H1 (cell line): ENCODE results near the gene SPDEF.

Source experiments
- CTCF ChIP-seq, 3 experiments: IDR thresholded peaks; 1 replicate in 2 of 3; 2 replicates in 1 of 3; pipeline versions ENCODE4 v1.5.1 to v1.6.1; 2011; ENCODE audit warnings: low read length in 3 of 3, mild to moderate bottlenecking in 3 of 3, inconsistent platforms in 2 of 3, low read depth in 1 of 3, moderate library complexity in 1 of 3; ENCODE audit not compliant: insufficient read depth in 1 of 3; ENCODE audit errors: control extremely low read depth in 1 of 3
- EGR1 ChIP-seq: IDR thresholded peaks from 2 replicates; pipeline ENCODE4 v1.6.1; 2011; ENCODE audit warnings: low read depth, low read length, borderline replicate concordance
- GABPA ChIP-seq: IDR thresholded peaks from 2 replicates; pipeline ENCODE4 v1.6.1; 2011; ENCODE audit warnings: mild to moderate bottlenecking, low read length, moderate library complexity, borderline replicate concordance; ENCODE audit not compliant: insufficient read depth
- GTF2F1 ChIP-seq: IDR thresholded peaks from 2 replicates; pipeline ENCODE4 v1.6.1; 2012; ENCODE audit warnings: low read depth, low read length, improper control_type of control experiment, borderline replicate concordance
- HDAC6 ChIP-seq: IDR thresholded peaks from one replicate; pipeline ENCODE4 v1.7.1; 2012; ENCODE audit warnings: low read depth, mild to moderate bottlenecking, inconsistent platforms, low read length, moderate library complexity
- POLR2A ChIP-seq, 2 experiments: IDR thresholded peaks; 1 replicate in 1 of 2; 2 replicates in 1 of 2; pipeline ENCODE4 v1.6.1; 2011; ENCODE audit warnings: low read depth in 2 of 2, low read length in 2 of 2, mild to moderate bottlenecking in 2 of 2; ENCODE audit errors: control extremely low read depth in 1 of 2
- POLR2AphosphoS5 ChIP-seq: IDR thresholded peaks from 2 replicates; pipeline ENCODE4 v1.6.1; 2011; ENCODE audit warnings: low read depth, low read length
- RXRA ChIP-seq: IDR thresholded peaks from 2 replicates; pipeline ENCODE4 v1.6.1; 2011; ENCODE audit warnings: low read depth, mild to moderate bottlenecking, low read length, moderate library complexity; ENCODE audit not compliant: insufficient read depth
- SIRT6 ChIP-seq: IDR thresholded peaks from one replicate; pipeline ENCODE4 v1.7.1; 2012; ENCODE audit warnings: low read length, inconsistent platforms
- TCF12 ChIP-seq: IDR thresholded peaks from 2 replicates; pipeline ENCODE4 v1.6.1; 2011; ENCODE audit warnings: low read depth, mild to moderate bottlenecking, low read length
- USF2 ChIP-seq: IDR thresholded peaks from 2 replicates; pipeline ENCODE4 v1.6.1; 2011; ENCODE audit warnings: low read length, improper control_type of control experiment
- ZNF274 ChIP-seq: IDR thresholded peaks from 2 replicates; pipeline ENCODE4 v1.7.0; 2012; ENCODE audit warnings: low read length, borderline replicate concordance; ENCODE audit errors: extremely low read depth

DNA sequence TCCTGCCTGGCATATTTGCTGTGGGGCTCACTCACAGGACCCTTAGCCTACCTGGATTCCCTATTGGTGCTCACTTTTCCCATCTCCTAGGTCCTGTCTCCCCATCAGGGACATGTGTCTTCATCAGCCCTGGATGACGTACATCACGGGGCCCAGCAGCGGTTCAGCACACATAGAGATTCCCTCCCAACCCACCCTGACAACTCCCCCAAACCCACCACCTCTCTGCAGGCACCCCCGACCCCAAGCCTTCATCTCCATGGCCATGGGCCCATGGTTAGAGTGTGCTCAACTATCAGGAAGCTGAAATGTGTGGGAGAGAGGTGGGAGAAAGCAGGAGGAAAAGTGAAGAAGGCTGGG lies 25.4 kb upstream of the SPDEF start:
- no peak for TF ChIP-seq USF2
- TF ChIP-seq CTCF (IDR thresholded peaks at IDR 0.05; ENCODE audit: control extremely low read depth in 1 of 3, insufficient read depth in 1 of 3, low read depth in 1 of 3, low read length in 3 of 3), result no peak
- TF ChIP-seq SIRT6, result no peak
- TF ChIP-seq POLR2AphosphoS5, result no peak
- TF ChIP-seq TCF12, result no peak
- no peak for TF ChIP-seq ZNF274
- TF ChIP-seq POLR2A (IDR thresholded peaks at IDR 0.05; ENCODE audit: control extremely low read depth in 1 of 2, low read depth in 2 of 2, low read length in 2 of 2), result no peak
- TF ChIP-seq RXRA, result no peak
- no peak for TF ChIP-seq GABPA
- no peak for TF ChIP-seq HDAC6
- TF ChIP-seq GTF2F1, result no peak
- no peak for TF ChIP-seq EGR1
